Measurements from ENCODE around the gene TNFRSF14. TPM values are rescaled to one million over a fixed set of nuclear protein-coding genes. Genes with fewer than 3 reads are reported as not detected.

The TNFRSF14 gene
- total and polyA plus RNA-seq, 9 of the 15 experiments (the other 6 are each of a cell fraction or from before 2014, with no cell fraction given) = 0.11 to 2.3 (median 0.68) TPM; not detected in 2

DNA sequence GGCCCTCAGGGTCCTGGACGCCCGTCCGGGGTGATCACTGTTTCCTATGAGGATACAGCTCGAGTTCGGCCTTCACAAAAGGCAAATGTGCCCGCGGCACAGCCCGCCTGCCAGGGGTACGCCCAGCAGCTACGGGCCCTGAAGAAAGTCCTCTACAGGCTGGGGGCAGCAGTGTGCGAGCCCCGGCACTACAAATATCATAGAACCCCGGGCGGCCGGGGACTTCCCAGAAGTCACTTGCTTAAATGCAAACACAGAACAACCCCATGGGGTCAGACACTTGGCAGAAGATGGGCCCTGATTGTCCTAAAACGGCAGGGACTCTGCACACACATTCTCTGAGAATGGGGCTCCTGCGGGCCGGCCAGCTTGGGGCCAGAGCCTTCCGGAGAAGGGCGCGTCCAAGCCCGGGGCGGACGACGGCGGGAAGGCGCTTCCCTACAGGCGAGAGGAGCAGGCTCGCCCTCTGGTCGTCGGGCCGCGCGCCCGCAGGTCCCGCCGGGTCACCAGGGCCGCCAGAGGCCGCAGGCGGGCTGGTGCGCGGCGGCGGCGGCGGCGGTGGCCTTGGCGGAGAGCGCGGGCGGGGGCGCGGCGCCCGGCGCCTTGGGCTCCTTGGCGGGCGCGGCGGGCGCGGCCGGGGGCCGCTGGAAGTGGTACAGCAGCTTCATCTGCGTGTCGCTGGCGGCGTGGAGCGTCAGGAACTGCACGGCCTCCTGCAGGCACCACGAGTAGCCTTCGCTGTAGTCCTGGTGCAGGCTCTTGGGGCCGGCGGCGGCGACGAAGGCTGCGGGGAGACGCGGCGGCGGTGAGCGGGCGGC is 27.0 kb upstream of the TNFRSF14 start (continued):
- no peak for TF ChIP-seq SAP30 (IDR thresholded peaks at IDR 0.05; ENCODE audit: borderline replicate concordance, insufficient read depth, low read depth, low read length, poor library complexity, severe bottlenecking)
- TF ChIP-seq SMAD3 (CRISPR knock-in tag; conservative IDR thresholded peaks at IDR 0.05) = no peak
- no peak for TF ChIP-seq TRIM24 (IDR thresholded peaks at IDR 0.05)
- TF ChIP-seq, protein P1, sequence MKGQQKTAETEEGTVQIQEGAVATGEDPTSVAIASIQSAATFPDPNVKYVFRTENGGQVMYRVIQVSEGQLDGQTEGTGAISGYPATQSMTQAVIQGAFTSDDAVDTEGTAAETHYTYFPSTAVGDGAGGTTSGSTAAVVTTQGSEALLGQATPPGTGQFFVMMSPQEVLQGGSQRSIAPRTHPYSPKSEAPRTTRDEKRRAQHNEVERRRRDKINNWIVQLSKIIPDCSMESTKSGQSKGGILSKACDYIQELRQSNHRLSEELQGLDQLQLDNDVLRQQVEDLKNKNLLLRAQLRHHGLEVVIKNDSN (CRISPR knock-in tag; IDR thresholded peaks at IDR 0.05) = no peak
- peak; percentile 35; the same call in 1 of the 2 replicates for TF ChIP-seq ZFX (CRISPR knock-in tag; IDR thresholded peaks at IDR 0.05)
- TF ChIP-seq PTBP1 (IDR thresholded peaks at IDR 0.05; ENCODE audit: low read depth, low read length) = no peak
- TF ChIP-seq, protein P2, sequence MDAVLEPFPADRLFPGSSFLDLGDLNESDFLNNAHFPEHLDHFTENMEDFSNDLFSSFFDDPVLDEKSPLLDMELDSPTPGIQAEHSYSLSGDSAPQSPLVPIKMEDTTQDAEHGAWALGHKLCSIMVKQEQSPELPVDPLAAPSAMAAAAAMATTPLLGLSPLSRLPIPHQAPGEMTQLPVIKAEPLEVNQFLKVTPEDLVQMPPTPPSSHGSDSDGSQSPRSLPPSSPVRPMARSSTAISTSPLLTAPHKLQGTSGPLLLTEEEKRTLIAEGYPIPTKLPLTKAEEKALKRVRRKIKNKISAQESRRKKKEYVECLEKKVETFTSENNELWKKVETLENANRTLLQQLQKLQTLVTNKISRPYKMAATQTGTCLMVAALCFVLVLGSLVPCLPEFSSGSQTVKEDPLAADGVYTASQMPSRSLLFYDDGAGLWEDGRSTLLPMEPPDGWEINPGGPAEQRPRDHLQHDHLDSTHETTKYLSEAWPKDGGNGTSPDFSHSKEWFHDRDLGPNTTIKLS (IDR thresholded peaks at IDR 0.05; ENCODE audit: borderline replicate concordance, low read depth) = no peak
- no peak for TF ChIP-seq ZNF583 (CRISPR knock-in tag; IDR thresholded peaks at IDR 0.05)
- no peak for TF ChIP-seq SLC30A9 (CRISPR knock-in tag; IDR thresholded peaks at IDR 0.05)
- TF ChIP-seq EP400 (IDR thresholded peaks at IDR 0.05) = no peak
- TF ChIP-seq NBN (IDR thresholded peaks at IDR 0.05; ENCODE audit: low read depth) = no peak
- peak; percentile 57; the same call in 1 of the 2 replicates for TF ChIP-seq CTBP1 (IDR thresholded peaks at IDR 0.05; ENCODE audit: borderline replicate concordance)
- no peak for TF ChIP-seq MXI1 (IDR thresholded peaks at IDR 0.05; ENCODE audit: low read depth, low read length)
- TF ChIP-seq NFE2 (IDR thresholded peaks at IDR 0.05; ENCODE audit: low read depth) = no peak
- no peak for TF ChIP-seq ETS2 (tag; IDR thresholded peaks at IDR 0.05; ENCODE audit: borderline replicate concordance, poor library complexity, severe bottlenecking)
- no peak for TF ChIP-seq ZNF232 (CRISPR knock-in tag; IDR thresholded peaks at IDR 0.05)
- TF ChIP-seq SREBF2 (CRISPR knock-in tag; IDR thresholded peaks at IDR 0.05) = no peak
- TF ChIP-seq ATF3 (IDR thresholded peaks at IDR 0.05) = no peak
- no peak for TF ChIP-seq ATF3 (CRISPR knock-in tag; conservative IDR thresholded peaks at IDR 0.05)
- no peak for TF ChIP-seq ARID1B (IDR thresholded peaks at IDR 0.05)
- no peak for TF ChIP-seq HDAC2 (IDR thresholded peaks at IDR 0.05)
- TF ChIP-seq SMARCA4 (IDR thresholded peaks at IDR 0.05) = no peak
- TF ChIP-seq TBP (optimal IDR thresholded peaks at IDR 0.05; ENCODE audit: low read depth, low read length) = peak; percentile 24
- TF ChIP-seq ZNF77 (CRISPR knock-in tag; IDR thresholded peaks at IDR 0.05) = no peak
- no peak for TF ChIP-seq MBD2 (IDR thresholded peaks at IDR 0.05; ENCODE audit: borderline replicate concordance, low read depth)
- no peak for TF ChIP-seq E2F3 (CRISPR knock-in tag; IDR thresholded peaks at IDR 0.05)
- no peak for TF ChIP-seq KAT7 (CRISPR knock-in tag; IDR thresholded peaks at IDR 0.05; ENCODE audit: borderline replicate concordance)
- peak; percentile 79; the same call in 1 of the 2 replicates for TF ChIP-seq ZBTB1 (CRISPR knock-in tag; IDR thresholded peaks at IDR 0.05; ENCODE audit: borderline replicate concordance, low read depth)
